HEK293 (cell line): ENCODE measurements around the gene PLA2G1B.

Source experiments
- CTCF ChIA-PET: fragments of 350-600 bp; formaldehyde crosslinking; extraction: SDS; loops from one replicate; lab custom pipeline; 2021; ENCODE audit warnings: antibody characterized with exemption; lab: Yijun Ruan, JAX
- POLR2A ChIA-PET: fragments of 300-600 bp; formaldehyde crosslinking; extraction: SDS; loops from one replicate; lab custom pipeline; 2020; ENCODE audit warnings: antibody characterized with exemption, inconsistent platforms; lab: Yijun Ruan, JAX
- H3K27ac ChIP-seq: fragments of 200-500 bp; sonication (Bioruptor generic); 2 replicates; pipeline ENCODE4 v1.5.1; 2014; ENCODE audit warnings: low read depth, low read length, control low read depth, inconsistent platforms; ENCODE audit errors: extremely low read depth
- H3K36me3 ChIP-seq, 2 experiments: fragments of 200-500 bp in 1 of 2; sonication (Bioruptor generic) in 1 of 2; 1 replicate in 1 of 2; 2 replicates in 1 of 2; pipeline ENCODE4 v1.5.1; 2014 to 2017; ENCODE audit warnings: inconsistent platforms in 2 of 2, low read length in 2 of 2; ENCODE audit not compliant: control insufficient read depth in 2 of 2, insufficient read depth in 1 of 2
- H3K4me1 ChIP-seq: fragments of 200-500 bp; sonication (Bioruptor generic); 2 replicates; pipeline ENCODE4 v1.5.1; 2014; ENCODE audit warnings: mild to moderate bottlenecking, low read length, inconsistent platforms; ENCODE audit not compliant: control insufficient read depth, insufficient read depth
- H3K4me3 ChIP-seq: 2 replicates; pipeline ENCODE4 v1.5.1; 2011; ENCODE audit warnings: low read depth, mild to moderate bottlenecking, control low read depth, low read length, moderate library complexity
- H3K9me3 ChIP-seq: fragments of 200-500 bp; sonication (Bioruptor generic); 2 replicates; pipeline ENCODE4 v1.5.1; 2014; ENCODE audit warnings: low read depth, low read length, inconsistent platforms; ENCODE audit not compliant: control insufficient read depth, insufficient read depth
- HOXD13 ChIP-seq: sonication (generic); formaldehyde crosslinking; IDR thresholded peaks from 2 replicates; pipeline ENCODE4 v1.8.0; 2022; ENCODE audit warnings: missing genetic modification reagents, borderline replicate concordance
- KLF8 ChIP-seq: fragments of 450-650 bp; formaldehyde crosslinking; IDR thresholded peaks from 2 replicates; pipeline ENCODE4 v1.5.1; 2016; ENCODE audit warnings: missing biosample characterization, missing genetic modification characterization
- MZF1 ChIP-seq: fragments of 450-650 bp; formaldehyde crosslinking; IDR thresholded peaks from 2 replicates; pipeline ENCODE4 v1.5.1; 2017; ENCODE audit warnings: missing biosample characterization, missing genetic modification characterization, borderline replicate concordance
- ZIC2 ChIP-seq: fragments of 450-650 bp; formaldehyde crosslinking; IDR thresholded peaks from 2 replicates; pipeline ENCODE4 v1.5.1; 2016; ENCODE audit warnings: missing biosample characterization, missing genetic modification characterization
- ZNF2 ChIP-seq: fragments of 450-650 bp; formaldehyde crosslinking; IDR thresholded peaks from 2 replicates; pipeline ENCODE4 v1.5.1; 2016; ENCODE audit warnings: missing biosample characterization, missing genetic modification characterization
- ZNF324 ChIP-seq: fragments of 450-650 bp; formaldehyde crosslinking; IDR thresholded peaks from 2 replicates; pipeline ENCODE4 v1.5.1; 2016; ENCODE audit warnings: missing biosample characterization, missing genetic modification characterization
- ZNF366 ChIP-seq: fragments of 450-650 bp; formaldehyde crosslinking; conservative IDR thresholded peaks from 2 replicates; pipeline ENCODE4 v1.5.1; 2016; ENCODE audit warnings: missing biosample characterization, missing genetic modification characterization
- ZNF394 ChIP-seq: fragments of 450-650 bp; formaldehyde crosslinking; IDR thresholded peaks from 2 replicates; pipeline ENCODE4 v1.5.1; 2016; ENCODE audit warnings: missing biosample characterization, missing genetic modification characterization, mild to moderate bottlenecking, moderate library complexity, borderline replicate concordance
- ZNF558 ChIP-seq: fragments of 450-650 bp; formaldehyde crosslinking; IDR thresholded peaks from 2 replicates; pipeline ENCODE4 v1.5.1; 2016; ENCODE audit warnings: missing biosample characterization, missing genetic modification characterization
- ZNF585B ChIP-seq: fragments of 450-650 bp; formaldehyde crosslinking; IDR thresholded peaks from 2 replicates; pipeline ENCODE4 v1.5.1; 2016; ENCODE audit warnings: missing biosample characterization, missing genetic modification characterization
- ZNF747 ChIP-seq: fragments of 450-650 bp; formaldehyde crosslinking; IDR thresholded peaks from 2 replicates; pipeline ENCODE4 v1.5.1; 2016; ENCODE audit warnings: missing biosample characterization, missing genetic modification characterization
- ZNF768 ChIP-seq: fragments of 450-650 bp; formaldehyde crosslinking; IDR thresholded peaks from 2 replicates; pipeline ENCODE4 v1.5.1; 2018; ENCODE audit warnings: missing biosample characterization, mild to moderate bottlenecking, missing genetic modification characterization
- ZNF792 ChIP-seq: fragments of 450-650 bp; formaldehyde crosslinking; IDR thresholded peaks from 2 replicates; pipeline ENCODE4 v1.5.1; 2016; ENCODE audit warnings: missing biosample characterization, missing genetic modification characterization
- TF ChIP-seq, protein P1 (sequence below): fragments of 450-650 bp; formaldehyde crosslinking; IDR thresholded peaks from 2 replicates; pipeline ENCODE4 v1.5.1; 2016; ENCODE audit warnings: missing biosample characterization, missing genetic modification characterization
- TF ChIP-seq, protein P2 (sequence below): fragments of 450-650 bp; formaldehyde crosslinking; IDR thresholded peaks from 2 replicates; pipeline ENCODE4 v1.5.1; 2016; ENCODE audit warnings: missing biosample characterization, missing genetic modification characterization
- TF ChIP-seq, protein P3 (sequence below): fragments of 450-650 bp; formaldehyde crosslinking; conservative IDR thresholded peaks from 2 replicates; pipeline ENCODE4 v1.5.1; 2016; ENCODE audit warnings: low read depth, missing biosample characterization, missing genetic modification characterization
- TF ChIP-seq, protein P4 (sequence below): fragments of 450-650 bp; formaldehyde crosslinking; IDR thresholded peaks from 2 replicates; pipeline ENCODE4 v1.5.1; 2016; ENCODE audit warnings: missing biosample characterization, missing genetic modification characterization
- TF ChIP-seq, protein P5 (sequence below): fragments of 450-650 bp; IDR thresholded peaks from 2 replicates; pipeline ENCODE4 v1.5.1; 2018; ENCODE audit warnings: missing biosample characterization, mild to moderate bottlenecking, missing genetic modification characterization

The PLA2G1B gene

DNA sequence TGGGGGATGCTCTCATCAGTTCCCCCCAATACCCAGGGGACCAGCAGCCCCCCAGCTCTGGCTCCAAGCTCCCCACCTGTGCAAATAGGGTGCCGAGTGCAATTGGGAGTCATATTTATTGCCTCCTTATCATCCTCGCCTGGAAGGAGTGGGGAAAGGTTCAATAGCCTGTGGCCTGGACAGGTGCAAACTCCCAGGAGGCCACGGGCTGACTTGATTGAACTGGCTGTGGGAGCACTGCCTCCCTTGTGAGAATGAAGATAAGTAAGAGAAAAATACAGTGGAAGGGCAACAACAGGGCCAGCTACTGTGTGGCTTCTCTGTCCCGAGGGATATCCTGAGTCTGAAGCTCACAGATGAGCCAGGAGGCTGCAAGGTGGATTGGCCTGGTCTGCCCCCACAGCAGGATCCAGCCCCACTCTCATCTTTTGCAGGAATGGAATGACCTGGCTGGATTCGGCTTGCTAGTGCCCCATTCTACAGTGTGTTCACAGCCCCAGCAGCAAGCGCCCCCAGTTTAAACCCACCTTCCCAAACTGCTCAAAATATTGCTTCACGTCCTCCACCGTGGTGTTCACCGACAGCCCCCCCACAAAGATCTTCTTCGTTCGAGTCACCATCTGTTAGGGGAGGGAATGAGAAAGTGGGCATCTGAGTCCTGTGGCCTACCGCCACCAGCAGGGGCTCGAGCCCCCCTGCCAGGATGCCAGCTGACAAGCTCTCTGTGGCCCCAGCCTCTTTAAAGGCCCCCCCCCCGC, 35.1 kb upstream of the PLA2G1B start:
- TF ChIP-seq ZNF585B (tag by site-specific recombination) (no peak), ZNF394 (tag by site-specific recombination) (no peak), ZIC2 (tag by site-specific recombination) (peak; percentile 67)
- TF ChIP-seq, protein P1, sequence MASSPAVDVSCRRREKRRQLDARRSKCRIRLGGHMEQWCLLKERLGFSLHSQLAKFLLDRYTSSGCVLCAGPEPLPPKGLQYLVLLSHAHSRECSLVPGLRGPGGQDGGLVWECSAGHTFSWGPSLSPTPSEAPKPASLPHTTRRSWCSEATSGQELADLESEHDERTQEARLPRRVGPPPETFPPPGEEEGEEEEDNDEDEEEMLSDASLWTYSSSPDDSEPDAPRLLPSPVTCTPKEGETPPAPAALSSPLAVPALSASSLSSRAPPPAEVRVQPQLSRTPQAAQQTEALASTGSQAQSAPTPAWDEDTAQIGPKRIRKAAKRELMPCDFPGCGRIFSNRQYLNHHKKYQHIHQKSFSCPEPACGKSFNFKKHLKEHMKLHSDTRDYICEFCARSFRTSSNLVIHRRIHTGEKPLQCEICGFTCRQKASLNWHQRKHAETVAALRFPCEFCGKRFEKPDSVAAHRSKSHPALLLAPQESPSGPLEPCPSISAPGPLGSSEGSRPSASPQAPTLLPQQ (tag by site-specific recombination): no peak
- TF ChIP-seq, protein P2, sequence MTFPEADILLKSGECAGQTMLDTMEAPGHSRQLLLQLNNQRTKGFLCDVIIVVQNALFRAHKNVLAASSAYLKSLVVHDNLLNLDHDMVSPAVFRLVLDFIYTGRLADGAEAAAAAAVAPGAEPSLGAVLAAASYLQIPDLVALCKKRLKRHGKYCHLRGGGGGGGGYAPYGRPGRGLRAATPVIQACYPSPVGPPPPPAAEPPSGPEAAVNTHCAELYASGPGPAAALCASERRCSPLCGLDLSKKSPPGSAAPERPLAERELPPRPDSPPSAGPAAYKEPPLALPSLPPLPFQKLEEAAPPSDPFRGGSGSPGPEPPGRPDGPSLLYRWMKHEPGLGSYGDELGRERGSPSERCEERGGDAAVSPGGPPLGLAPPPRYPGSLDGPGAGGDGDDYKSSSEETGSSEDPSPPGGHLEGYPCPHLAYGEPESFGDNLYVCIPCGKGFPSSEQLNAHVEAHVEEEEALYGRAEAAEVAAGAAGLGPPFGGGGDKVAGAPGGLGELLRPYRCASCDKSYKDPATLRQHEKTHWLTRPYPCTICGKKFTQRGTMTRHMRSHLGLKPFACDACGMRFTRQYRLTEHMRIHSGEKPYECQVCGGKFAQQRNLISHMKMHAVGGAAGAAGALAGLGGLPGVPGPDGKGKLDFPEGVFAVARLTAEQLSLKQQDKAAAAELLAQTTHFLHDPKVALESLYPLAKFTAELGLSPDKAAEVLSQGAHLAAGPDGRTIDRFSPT (tag by site-specific recombination): no peak
- Histone ChIP-seq H3K27ac (no peak overlapping the region), H3K4me3 (no peak overlapping the region), H3K36me3 (peaks cover 4 to 91% of the 10 kb centered on the region in 2 experiments), H3K9me3 (no peaks in the 10 kb centered on the region), H3K4me1 (0 out of 2 replicates have a peak, but pooled peaks cover 2% of the 10 kb centered on the region)
- CTCF ChIA-PET: interaction anchor here (0.6 kb wide), 2 partner anchors 11 to 1489 kb away, joined by 4 to 5 read pairs; no protein-coding TSS in a partner anchor
- POLR2A ChIA-PET: no interaction called here

DNA sequence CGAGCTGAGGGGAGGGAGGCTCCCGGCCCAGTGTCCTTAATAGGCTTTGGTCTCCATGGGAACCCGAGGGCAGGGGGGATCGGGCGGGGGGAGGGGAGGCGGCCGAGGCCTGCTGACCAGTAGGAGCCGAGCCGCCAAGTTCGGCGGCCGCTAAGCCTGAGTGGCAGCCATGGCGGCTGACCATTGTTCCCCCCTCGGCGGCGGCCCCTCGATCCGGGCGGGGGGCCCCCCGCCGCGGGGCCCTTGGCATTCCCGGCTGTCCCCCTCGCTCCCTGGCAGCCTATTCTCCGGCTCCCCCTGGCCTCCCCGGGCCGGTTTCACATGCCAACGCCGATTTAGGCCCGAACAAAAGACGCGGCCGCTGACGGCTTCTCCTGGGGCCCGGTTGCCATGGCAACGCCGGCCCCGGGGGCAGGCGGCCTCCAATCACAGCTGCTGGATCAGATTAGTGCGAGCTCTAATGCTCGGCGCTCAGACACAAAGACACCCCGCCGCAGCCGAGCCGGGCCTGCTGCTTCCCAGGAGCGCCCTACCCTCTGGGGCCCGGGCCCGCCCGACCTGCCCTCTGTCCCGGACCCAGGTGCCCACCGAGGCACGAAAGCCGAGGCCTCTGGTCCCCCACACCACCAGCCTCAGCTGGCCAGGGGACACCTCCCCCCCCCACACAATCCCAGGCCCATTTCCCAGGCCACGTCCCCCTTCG, 34.1 kb upstream of the PLA2G1B start:
- Histone ChIP-seq H3K27ac (no peak overlapping the region), H3K9me3 (no peaks in the 10 kb centered on the region), H3K36me3 (peaks cover 8 to 94% of the 10 kb centered on the region in 2 experiments), H3K4me1 (no peaks in the 10 kb centered on the region), H3K4me3 (no peak overlapping the region)
- CTCF ChIA-PET: interaction anchor here (1.1 kb wide), 1 partner anchor 35 kb away, joined by 3 read pairs; the partner anchor contains the start of gene PLA2G1B
- POLR2A ChIA-PET: interaction anchor here (1.7 kb wide), 1 partner anchor 101 kb away, joined by 3 read pairs; no protein-coding TSS in a partner anchor
- TF ChIP-seq ZNF747 (tag by site-specific recombination) (no peak), ZNF324 (tag by site-specific recombination) (no peak), ZNF558 (tag by site-specific recombination) (no peak), HOXD13 (CRISPR knock-in tag) (no peak), MZF1 (tag by site-specific recombination) (no peak), ZNF768 (no peak), KLF8 (tag by site-specific recombination) (no peak), ZNF792 (tag by site-specific recombination) (no peak), ZNF2 (tag by site-specific recombination) (no peak), ZNF366 (no peak)
- TF ChIP-seq, protein P3, sequence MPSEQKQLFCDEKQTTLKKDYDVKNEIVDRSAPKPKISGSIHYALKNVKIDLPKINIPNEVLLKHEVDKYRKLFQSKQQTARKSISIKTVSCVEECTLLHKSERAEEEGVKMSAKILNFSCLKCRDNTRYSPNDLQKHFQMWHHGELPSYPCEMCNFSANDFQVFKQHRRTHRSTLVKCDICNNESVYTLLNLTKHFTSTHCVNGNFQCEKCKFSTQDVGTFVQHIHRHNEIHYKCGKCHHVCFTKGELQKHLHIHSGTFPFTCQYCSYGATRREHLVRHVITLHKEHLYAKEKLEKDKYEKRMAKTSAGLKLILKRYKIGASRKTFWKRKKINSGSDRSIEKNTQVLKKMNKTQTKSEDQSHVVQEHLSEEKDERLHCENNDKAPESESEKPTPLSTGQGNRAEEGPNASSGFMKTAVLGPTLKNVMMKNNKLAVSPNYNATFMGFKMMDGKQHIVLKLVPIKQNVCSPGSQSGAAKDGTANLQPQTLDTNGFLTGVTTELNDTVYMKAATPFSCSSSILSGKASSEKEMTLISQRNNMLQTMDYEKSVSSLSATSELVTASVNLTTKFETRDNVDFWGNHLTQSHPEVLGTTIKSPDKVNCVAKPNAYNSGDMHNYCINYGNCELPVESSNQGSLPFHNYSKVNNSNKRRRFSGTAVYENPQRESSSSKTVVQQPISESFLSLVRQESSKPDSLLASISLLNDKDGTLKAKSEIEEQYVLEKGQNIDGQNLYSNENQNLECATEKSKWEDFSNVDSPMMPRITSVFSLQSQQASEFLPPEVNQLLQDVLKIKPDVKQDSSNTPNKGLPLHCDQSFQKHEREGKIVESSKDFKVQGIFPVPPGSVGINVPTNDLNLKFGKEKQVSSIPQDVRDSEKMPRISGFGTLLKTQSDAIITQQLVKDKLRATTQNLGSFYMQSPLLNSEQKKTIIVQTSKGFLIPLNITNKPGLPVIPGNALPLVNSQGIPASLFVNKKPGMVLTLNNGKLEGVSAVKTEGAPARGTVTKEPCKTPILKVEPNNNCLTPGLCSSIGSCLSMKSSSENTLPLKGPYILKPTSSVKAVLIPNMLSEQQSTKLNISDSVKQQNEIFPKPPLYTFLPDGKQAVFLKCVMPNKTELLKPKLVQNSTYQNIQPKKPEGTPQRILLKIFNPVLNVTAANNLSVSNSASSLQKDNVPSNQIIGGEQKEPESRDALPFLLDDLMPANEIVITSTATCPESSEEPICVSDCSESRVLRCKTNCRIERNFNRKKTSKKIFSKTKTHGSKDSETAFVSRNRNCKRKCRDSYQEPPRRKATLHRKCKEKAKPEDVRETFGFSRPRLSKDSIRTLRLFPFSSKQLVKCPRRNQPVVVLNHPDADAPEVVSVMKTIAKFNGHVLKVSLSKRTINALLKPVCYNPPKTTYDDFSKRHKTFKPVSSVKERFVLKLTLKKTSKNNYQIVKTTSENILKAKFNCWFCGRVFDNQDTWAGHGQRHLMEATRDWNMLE (tag by site-specific recombination): no peak
- TF ChIP-seq, protein P4, sequence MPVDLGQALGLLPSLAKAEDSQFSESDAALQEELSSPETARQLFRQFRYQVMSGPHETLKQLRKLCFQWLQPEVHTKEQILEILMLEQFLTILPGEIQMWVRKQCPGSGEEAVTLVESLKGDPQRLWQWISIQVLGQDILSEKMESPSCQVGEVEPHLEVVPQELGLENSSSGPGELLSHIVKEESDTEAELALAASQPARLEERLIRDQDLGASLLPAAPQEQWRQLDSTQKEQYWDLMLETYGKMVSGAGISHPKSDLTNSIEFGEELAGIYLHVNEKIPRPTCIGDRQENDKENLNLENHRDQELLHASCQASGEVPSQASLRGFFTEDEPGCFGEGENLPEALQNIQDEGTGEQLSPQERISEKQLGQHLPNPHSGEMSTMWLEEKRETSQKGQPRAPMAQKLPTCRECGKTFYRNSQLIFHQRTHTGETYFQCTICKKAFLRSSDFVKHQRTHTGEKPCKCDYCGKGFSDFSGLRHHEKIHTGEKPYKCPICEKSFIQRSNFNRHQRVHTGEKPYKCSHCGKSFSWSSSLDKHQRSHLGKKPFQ (tag by site-specific recombination): no peak
- TF ChIP-seq, protein P5, sequence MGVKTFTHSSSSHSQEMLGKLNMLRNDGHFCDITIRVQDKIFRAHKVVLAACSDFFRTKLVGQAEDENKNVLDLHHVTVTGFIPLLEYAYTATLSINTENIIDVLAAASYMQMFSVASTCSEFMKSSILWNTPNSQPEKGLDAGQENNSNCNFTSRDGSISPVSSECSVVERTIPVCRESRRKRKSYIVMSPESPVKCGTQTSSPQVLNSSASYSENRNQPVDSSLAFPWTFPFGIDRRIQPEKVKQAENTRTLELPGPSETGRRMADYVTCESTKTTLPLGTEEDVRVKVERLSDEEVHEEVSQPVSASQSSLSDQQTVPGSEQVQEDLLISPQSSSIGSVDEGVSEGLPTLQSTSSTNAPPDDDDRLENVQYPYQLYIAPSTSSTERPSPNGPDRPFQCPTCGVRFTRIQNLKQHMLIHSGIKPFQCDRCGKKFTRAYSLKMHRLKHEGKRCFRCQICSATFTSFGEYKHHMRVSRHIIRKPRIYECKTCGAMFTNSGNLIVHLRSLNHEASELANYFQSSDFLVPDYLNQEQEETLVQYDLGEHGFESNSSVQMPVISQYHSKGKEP (tag by site-specific recombination): no peak
